B cell (primary cell): Measurements from ENCODE around the gene AGL. TPM values are rescaled to one million over a fixed set of nuclear protein-coding genes. Genes with fewer than 3 reads are reported as not detected.

Source experiments
- ATAC-seq: fragments of 200-7000 bp; cut with Tn5 transposase; one replicate; pipeline ENCODE4 v1.10.0; 2021; ENCODE audit warnings: low read depth, mild to moderate bottlenecking, moderate number of reproducible peaks, moderate library complexity
- CTCF ChIA-PET: fragments of 350-600 bp; sonication (Branson Sonifier 250); formaldehyde crosslinking; loops from one replicate; lab custom pipeline; 2021; ENCODE audit warnings: antibody characterized with exemption, inconsistent platforms; lab: Charles Lee
- POLR2A ChIA-PET: fragments of 350-600 bp; sonication (Branson Sonifier 250); formaldehyde crosslinking; loops from one replicate; lab custom pipeline; 2021; ENCODE audit warnings: antibody characterized with exemption; lab: Charles Lee
- DNase-seq: peaks from one replicate; pipeline ENCODE4 v3.0.0; 2013
- H2AFZ ChIP-seq: 2 replicates; pipeline ENCODE4 v1.6.1; 2012; ENCODE audit warnings: mild to moderate bottlenecking, low read depth, low read length; ENCODE audit not compliant: insufficient read depth, poor library complexity, severe bottlenecking
- H3K27ac ChIP-seq, 2 donors: 1 replicate in 1 of 2; 2 replicates in 1 of 2; pipeline ENCODE4 v1.5.1; 2012 to 2013; ENCODE audit warnings: low read length in 2 of 2, mild to moderate bottlenecking in 2 of 2, moderate library complexity in 1 of 2
- H3K27me3 ChIP-seq, 4 experiments: fragments of 200-600 bp in 1 of 4; sonication (generic) in 1 of 4; replicated peaks in 1 of 4; 1 replicate in 2 of 4; 2 replicates in 2 of 4; pipeline versions ENCODE4 v1.6.1 to v1.7.0; 2013 to 2016; ENCODE audit warnings: low read length in 3 of 4, mild to moderate bottlenecking in 2 of 4, mixed read lengths in 1 of 4, moderate library complexity in 1 of 4; ENCODE audit not compliant: insufficient read depth in 4 of 4, control insufficient read depth in 3 of 4; ENCODE audit errors: control extremely low read depth in 1 of 4
- H3K36me3 ChIP-seq, 2 experiments: replicated peaks in 1 of 2; 1 replicate in 1 of 2; 2 replicates in 1 of 2; pipeline versions ENCODE4 v1.6.1 to v1.7.1; 2013; ENCODE audit warnings: low read length in 1 of 2; ENCODE audit not compliant: insufficient read depth in 2 of 2, control insufficient read depth in 1 of 2; ENCODE audit errors: control extremely low read depth in 1 of 2, extremely low read depth in 1 of 2
- H3K4me1 ChIP-seq, 2 donors: fragments of 200-600 bp in 1 of 2; sonication (generic) in 1 of 2; 1 replicate in 1 of 2; 2 replicates in 1 of 2; pipeline versions ENCODE4 v1.5.1 to v1.6.1; 2013 to 2017; ENCODE audit warnings: low read length in 2 of 2; ENCODE audit not compliant: control insufficient read depth in 2 of 2, insufficient read depth in 2 of 2
- H3K4me2 ChIP-seq: replicated peaks from 2 replicates; pipeline ENCODE3; 2012; ENCODE audit warnings: mild to moderate bottlenecking, low read depth, low read length; ENCODE audit not compliant: poor library complexity, severe bottlenecking
- H3K4me3 ChIP-seq, 5 experiments: fragments of 200-600 bp in 1 of 5; sonication (generic) in 1 of 5; 1 replicate in 3 of 5; 2 replicates in 2 of 5; pipeline versions ENCODE4 v1.5.1 to v1.7.0; 2011 to 2016; ENCODE audit warnings: low read length in 4 of 5, mild to moderate bottlenecking in 4 of 5, low read depth in 2 of 5, control low read depth in 1 of 5, moderate library complexity in 1 of 5; ENCODE audit not compliant: insufficient read depth in 1 of 5; ENCODE audit errors: control extremely low read depth in 1 of 5, extremely low read depth in 1 of 5
- H3K79me2 ChIP-seq: fragments of 200-600 bp; sonication (generic); one replicate; pipeline ENCODE4 v1.6.0; 2016; ENCODE audit warnings: low read length; ENCODE audit not compliant: control insufficient read depth, insufficient read depth
- H3K9ac ChIP-seq: fragments of 200-600 bp; sonication (generic); 2 replicates; pipeline ENCODE4 v1.6.1; 2017; ENCODE audit warnings: mild to moderate bottlenecking, low read length, moderate library complexity
- H3K9me3 ChIP-seq, 3 donors: one replicate each; pipeline versions ENCODE4 v1.6.1 to v1.7.1; 2013; ENCODE audit warnings: low read length in 2 of 3; ENCODE audit not compliant: control insufficient read depth in 2 of 3, insufficient read depth in 1 of 3; ENCODE audit errors: control extremely low read depth in 1 of 3
- H4K20me1 ChIP-seq: 2 replicates; pipeline ENCODE4 v1.6.0; 2012; ENCODE audit warnings: mild to moderate bottlenecking, low read length; ENCODE audit not compliant: insufficient read depth, control insufficient read depth, poor library complexity, severe bottlenecking
- H3K27ac Mint-ChIP-seq: one replicate; pipeline ENCODE4 v1.8.0; 2021; ENCODE audit warnings: mixed read lengths
- H3K27me3 Mint-ChIP-seq: one replicate; pipeline ENCODE4 v1.8.0; 2021; ENCODE audit warnings: mixed read lengths
- H3K4me1 Mint-ChIP-seq: one replicate; pipeline ENCODE4 v1.8.0; 2021; ENCODE audit warnings: mixed read lengths
- H3K4me3 Mint-ChIP-seq: one replicate; pipeline ENCODE4 v1.8.0; 2021; ENCODE audit warnings: mixed read lengths
- H3K9me3 Mint-ChIP-seq: one replicate; pipeline ENCODE4 v1.8.0; 2022; ENCODE audit warnings: mixed read lengths; ENCODE audit not compliant: insufficient read depth
- EZH2 ChIP-seq: IDR thresholded peaks from 2 replicates; pipeline ENCODE4 v1.6.1; 2012; ENCODE audit warnings: borderline replicate concordance, low read depth, mild to moderate bottlenecking, moderate library complexity, low read length; ENCODE audit not compliant: insufficient read depth, poor library complexity, severe bottlenecking
- WGBS: methylation state at CpG from one replicate; pipeline ENCODE4 v1.1.5; 2013; ENCODE audit warnings: missing lambda C conversion rate; ENCODE audit not compliant: insufficient coverage; 5-methylcytosine and 5-hydroxymethylcytosine counted together
- intact Hi-C: fragments of 100-400 bp; cut with micrococcal nuclease; formaldehyde crosslinking; loops from one replicate; pipeline ENCODE4 v1.10.0; 2022
- polyA plus RNA-seq: library from polyadenylated mRNA; depleted of rRNA; stranded (reverse); fragments of >200 nt; gene quantifications from 2 replicates; pipeline ENCODE4 v1.2.3, GENCODE V29; 2012
- total RNA-seq, 2 donors: library from RNA; stranded (reverse); fragments of 120-200 nt in 1 of 2; gene quantifications; 1 replicate in 1 of 2; 2 replicates in 1 of 2; pipeline versions ENCODE4 v1.2.3 to v1.2.4, GENCODE V29; 2013 to 2022
- TF ChIP-seq, protein P1 (sequence below): fragments of 200-600 bp; IDR thresholded peaks from one replicate; pipeline ENCODE4 v1.8.0; 2022; ENCODE audit warnings: antibody characterized with exemption, mild to moderate bottlenecking

AGL gene
- total and polyA plus RNA-seq, 2 donors (not counting 1 experiment from before 2014, with no cell fraction given): 3.2 to 18.7 TPM

DNA sequence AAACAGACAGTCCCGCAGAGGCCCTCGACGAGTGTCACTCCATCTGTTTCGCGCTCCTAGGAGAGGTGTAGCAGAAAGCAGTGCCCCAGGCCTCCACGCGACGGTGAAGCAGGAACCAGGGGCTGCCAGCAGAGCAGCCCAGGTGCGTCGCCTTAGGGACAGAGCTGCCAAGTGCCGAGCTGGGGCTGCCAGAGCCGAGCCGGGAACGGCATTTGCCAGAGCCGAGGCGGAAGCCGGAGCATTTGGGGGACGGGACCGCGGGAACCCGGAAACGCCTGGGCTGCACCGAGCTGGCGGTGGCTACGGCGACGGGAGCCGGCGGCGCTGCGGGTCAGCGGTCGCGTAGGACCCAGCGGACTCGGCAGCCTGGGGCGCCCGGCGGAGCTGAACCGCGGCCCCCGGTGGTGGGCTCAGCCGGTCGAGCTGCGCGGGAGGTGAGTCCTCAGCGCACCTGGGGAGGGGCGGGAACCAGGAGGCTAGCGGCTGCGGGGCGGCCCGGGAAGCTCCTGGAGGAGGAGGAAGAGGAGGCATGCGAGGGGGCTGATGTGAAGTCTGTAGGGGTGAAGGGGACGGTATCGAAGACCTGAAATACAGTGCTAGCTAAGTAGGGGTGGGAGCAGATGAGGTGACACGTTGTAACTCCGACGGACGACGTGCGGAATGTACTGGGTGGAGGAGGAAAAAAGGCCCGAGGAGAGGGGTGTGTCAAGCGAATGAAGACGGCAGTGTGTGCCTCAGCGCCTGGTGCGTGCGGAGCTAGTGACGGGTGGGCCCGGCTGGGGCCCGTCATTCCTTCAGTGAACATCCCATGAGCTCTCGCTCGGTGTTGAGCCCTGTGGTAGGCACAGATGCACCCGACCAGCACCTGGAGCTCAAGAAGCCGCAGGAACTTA, 119.8 kb downstream of the AGL start, which contains the start of gene SLC35A3:
Gene SLC35A3, plus strand, starts transcription at position 268 of the 893 bp plus-strand sequence. CDS start 23,559 bp downstream, outside the sequence.
- intact Hi-C loops: loop anchor here (1.0 to 10.0 kb wide), 4 partner anchors 67 to 295 kb away; partner anchors contain the start of genes AGL, RTCA and TRMT13
- peaks cover 10% of the 10 kb centered on the region in 2 donors for H3K4me1 ChIP-seq
- peaks cover 0 to under 1% of the 10 kb centered on the region in 2 experiments for H3K36me3 ChIP-seq
- under 1% methylated on average over 74 of the region's 74 CpGs for WGBS
- peaks cover 31% of the 10 kb centered on the region for H3K4me1 Mint-ChIP-seq
- TF ChIP-seq, protein P1, sequence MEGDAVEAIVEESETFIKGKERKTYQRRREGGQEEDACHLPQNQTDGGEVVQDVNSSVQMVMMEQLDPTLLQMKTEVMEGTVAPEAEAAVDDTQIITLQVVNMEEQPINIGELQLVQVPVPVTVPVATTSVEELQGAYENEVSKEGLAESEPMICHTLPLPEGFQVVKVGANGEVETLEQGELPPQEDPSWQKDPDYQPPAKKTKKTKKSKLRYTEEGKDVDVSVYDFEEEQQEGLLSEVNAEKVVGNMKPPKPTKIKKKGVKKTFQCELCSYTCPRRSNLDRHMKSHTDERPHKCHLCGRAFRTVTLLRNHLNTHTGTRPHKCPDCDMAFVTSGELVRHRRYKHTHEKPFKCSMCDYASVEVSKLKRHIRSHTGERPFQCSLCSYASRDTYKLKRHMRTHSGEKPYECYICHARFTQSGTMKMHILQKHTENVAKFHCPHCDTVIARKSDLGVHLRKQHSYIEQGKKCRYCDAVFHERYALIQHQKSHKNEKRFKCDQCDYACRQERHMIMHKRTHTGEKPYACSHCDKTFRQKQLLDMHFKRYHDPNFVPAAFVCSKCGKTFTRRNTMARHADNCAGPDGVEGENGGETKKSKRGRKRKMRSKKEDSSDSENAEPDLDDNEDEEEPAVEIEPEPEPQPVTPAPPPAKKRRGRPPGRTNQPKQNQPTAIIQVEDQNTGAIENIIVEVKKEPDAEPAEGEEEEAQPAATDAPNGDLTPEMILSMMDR: no peak
- TF ChIP-seq EZH2: no peak
- DNase-seq: peak; percentile 82
- H3K27ac Mint-ChIP-seq: peak within 1 kb of the TSS; percentile 95
- CTCF ChIA-PET: interaction anchor here (0.9 to 1.6 kb wide), 2 partner anchors 68 to 489 kb away, joined by 4 read pairs; a partner anchor contains a TSS
- H3K9ac ChIP-seq: peak within 1 kb of the TSS; percentile 83
- H3K4me3 Mint-ChIP-seq: peak within 1 kb of the TSS; percentile 100
- peak within 1 kb of the TSS; percentile 54 to 84 for H3K27ac ChIP-seq
- H2AFZ ChIP-seq: peak within 1 kb of the TSS; percentile 99
- H3K4me3 ChIP-seq: peak within 1 kb of the TSS; percentile 66 to 89 (median 82)
- no peaks in the 10 kb centered on the region for H4K20me1 ChIP-seq
- H3K27me3 ChIP-seq: no peaks in the 10 kb centered on the region
- peak within 1 kb of the TSS; percentile 80 for H3K4me2 ChIP-seq
- no peaks in the 10 kb centered on the region for H3K9me3 ChIP-seq
- no peaks in the 10 kb centered on the region for H3K9me3 Mint-ChIP-seq
- peaks cover 49% of the 10 kb centered on the region for H3K79me2 ChIP-seq
- no peaks in the 10 kb centered on the region for H3K27me3 Mint-ChIP-seq
- POLR2A ChIA-PET: interaction anchor here (1.1 kb wide), 1 partner anchor 296 kb away, joined by 5 read pairs; the partner anchor contains the start of gene RTCA
- peak; percentile 75 for ATAC-seq
